Lung (tissue), 12 donors: ENCODE measurements around the gene UBN1. TPM values are rescaled to one million over a fixed set of nuclear protein-coding genes. Genes with fewer than 3 reads are reported as not detected.

Source experiments
- ATAC-seq: fragments of 200-7000 bp; cut with Tn5 transposase; one replicate; pipeline ENCODE4 v1.9.1; 2020; ENCODE audit warnings: moderate number of reproducible peaks; ENCODE audit not compliant: insufficient read depth, low FRiP score
- DNase-seq, 3 donors: peaks; one replicate each; pipeline ENCODE4 v3.0.0-alpha.2; 2013 to 2017
- H3K27ac ChIP-seq, 2 donors: one replicate each; pipeline ENCODE4 v1.5.1; 2013; ENCODE audit warnings: mild to moderate bottlenecking in 2 of 2, moderate library complexity in 2 of 2, control low read depth in 1 of 2, inconsistent platforms in 1 of 2, low read depth in 1 of 2, low read length in 1 of 2
- H3K27me3 ChIP-seq, 3 donors: one replicate each; pipeline ENCODE4 v1.5.1; 2013; ENCODE audit warnings: low read length in 2 of 3; ENCODE audit not compliant: control insufficient read depth in 3 of 3, insufficient read depth in 3 of 3
- H3K36me3 ChIP-seq, 4 donors: one replicate each; pipeline ENCODE4 v1.5.1; 2013; ENCODE audit warnings: low read length in 4 of 4, mild to moderate bottlenecking in 1 of 4, moderate library complexity in 1 of 4; ENCODE audit not compliant: control insufficient read depth in 4 of 4, insufficient read depth in 4 of 4
- H3K4me1 ChIP-seq, 5 donors: one replicate each; pipeline ENCODE4 v1.5.1; 2013; ENCODE audit warnings: low read length in 5 of 5, mild to moderate bottlenecking in 2 of 5, moderate library complexity in 1 of 5; ENCODE audit not compliant: control insufficient read depth in 5 of 5, insufficient read depth in 5 of 5
- H3K4me3 ChIP-seq: one replicate; pipeline ENCODE4 v1.5.1; 2013; ENCODE audit warnings: mild to moderate bottlenecking, control low read depth, moderate library complexity
- H3K9ac ChIP-seq, 2 donors: one replicate each; pipeline ENCODE4 v1.5.1; 2013; ENCODE audit warnings: low read length in 2 of 2, control low read depth in 1 of 2; ENCODE audit not compliant: insufficient read depth in 1 of 2
- H3K9me3 ChIP-seq, 4 donors: one replicate each; pipeline ENCODE4 v1.5.1; 2013; ENCODE audit warnings: low read length in 3 of 4, mild to moderate bottlenecking in 1 of 4, moderate library complexity in 1 of 4; ENCODE audit not compliant: control insufficient read depth in 4 of 4, insufficient read depth in 3 of 4
- CTCF ChIP-seq: IDR thresholded peaks from 2 replicates; pipeline ENCODE4 v1.5.1; 2012; ENCODE audit warnings: mild to moderate bottlenecking; ENCODE audit errors: control extremely low read depth, extremely low read depth
- WGBS, 2 donors: extraction: QIAGEN DNeasy Blood & Tissue Kit; methylation state at CpG; one replicate each; pipeline ENCODE4 v1.1.7; 2013; 5-methylcytosine and 5-hydroxymethylcytosine counted together
- polyA plus RNA-seq, 2 donors: library from polyadenylated mRNA; stranded (reverse); fragments of 200-250 nt; gene quantifications; one replicate each; pipeline ENCODE4 v1.2.1, GENCODE V29; 2013
- total RNA-seq, 2 donors: library from RNA; depleted of rRNA in 1 of 2; stranded (reverse); fragments of >200 nt in 1 of 2; gene quantifications; one replicate each; pipeline ENCODE4 v1.2.1, GENCODE V29; 2014 to 2021
- donor health status: control.
- donor health status: control.
- donor health status: Bipolar disorder and iron deficiency.
- donor health status: healthy.
- donor health status: DM: yes; HTN: yes; CAD: no.

The UBN1 gene
- total and polyA plus RNA-seq, 4 donors: 13.3 to 37.8 (median 19.9) TPM

DNA sequence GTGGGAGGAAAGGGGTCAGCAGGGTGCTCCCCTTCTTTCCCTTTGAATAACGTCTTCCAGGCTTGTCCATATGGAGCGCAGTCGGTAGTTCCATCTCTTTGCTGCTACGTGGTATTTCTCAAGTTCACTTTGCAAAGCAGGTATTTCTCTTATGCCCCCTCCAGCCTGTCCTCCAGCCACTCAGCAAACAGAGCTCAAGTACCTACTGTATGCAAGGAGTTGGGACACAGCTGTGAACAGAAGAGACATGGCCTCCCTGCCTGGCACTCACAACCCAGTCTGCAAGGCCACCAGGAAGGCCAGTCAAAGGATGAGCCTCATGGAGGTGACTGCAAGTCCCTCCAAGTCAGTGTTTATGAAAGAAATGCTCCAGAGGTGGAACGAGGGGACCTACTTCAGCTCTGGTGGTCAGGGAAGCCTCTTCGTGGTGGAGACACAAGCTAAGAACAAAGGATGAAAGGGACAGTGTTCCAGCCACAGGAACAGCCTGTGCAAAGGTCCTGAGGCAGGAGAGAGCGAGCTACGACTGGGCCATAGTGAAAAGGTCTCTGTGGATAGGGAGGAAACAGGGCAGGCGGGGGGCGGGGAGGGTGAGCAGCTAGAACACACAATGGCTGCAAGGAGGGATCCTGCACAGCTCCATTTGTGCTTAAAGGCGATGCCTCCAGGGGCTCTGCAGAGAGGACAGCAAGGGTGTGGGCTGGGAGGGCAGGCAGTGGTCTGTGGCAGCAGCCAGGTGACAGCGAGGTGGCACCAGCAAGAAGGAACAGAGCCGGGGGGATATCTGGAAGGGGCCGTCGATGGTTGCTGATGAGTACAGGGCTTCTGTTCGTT, 57.0 kb downstream of the UBN1 start:
- Histone ChIP-seq H3K9ac (no peak overlapping the region), H3K4me1 (peaks cover 0 to 2% (median 0%) of the 10 kb centered on the region in 5 donors), H3K4me3 (no peak overlapping the region), H3K27me3 (no peaks in the 10 kb centered on the region), H3K9me3 (peaks cover 0 to 2% (median 0%) of the 10 kb centered on the region in 4 donors), H3K36me3 (peaks cover 0 to 12% (median 0%) of the 10 kb centered on the region in 4 donors), H3K27ac (no peak overlapping the region)
- no peak for TF ChIP-seq CTCF
- DNase-seq: peak in 2 of 3 donors; percentile 22 to 36
- 78 to 84% methylated on average over 16 of the region's 16 CpGs for WGBS, 2 donors
- ATAC-seq: no peak

- TF ChIP-seq CTCF: no peak
- H3K4me1 ChIP-seq: peaks cover 0 to 2% (median 0%) of the 10 kb centered on the region in 5 donors
- ATAC-seq: no peak
- peaks cover 0 to 1% (median 0%) of the 10 kb centered on the region in 4 donors for H3K9me3 ChIP-seq
- WGBS, 2 donors: 90 to 93% methylated on average over 14 of the region's 14 CpGs
- no peaks in the 10 kb centered on the region for H3K27me3 ChIP-seq
- no peak overlapping the region for H3K9ac ChIP-seq
- H3K27ac ChIP-seq: no peak overlapping the region
- DNase-seq: no peak
- H3K4me3 ChIP-seq: no peak overlapping the region
- H3K36me3 ChIP-seq: peaks cover 0 to 11% (median 0%) of the 10 kb centered on the region in 4 donors
Observed at GRCh38 chr16:4904942-4905615, 57.8 kb downstream of the UBN1 start.

DNA sequence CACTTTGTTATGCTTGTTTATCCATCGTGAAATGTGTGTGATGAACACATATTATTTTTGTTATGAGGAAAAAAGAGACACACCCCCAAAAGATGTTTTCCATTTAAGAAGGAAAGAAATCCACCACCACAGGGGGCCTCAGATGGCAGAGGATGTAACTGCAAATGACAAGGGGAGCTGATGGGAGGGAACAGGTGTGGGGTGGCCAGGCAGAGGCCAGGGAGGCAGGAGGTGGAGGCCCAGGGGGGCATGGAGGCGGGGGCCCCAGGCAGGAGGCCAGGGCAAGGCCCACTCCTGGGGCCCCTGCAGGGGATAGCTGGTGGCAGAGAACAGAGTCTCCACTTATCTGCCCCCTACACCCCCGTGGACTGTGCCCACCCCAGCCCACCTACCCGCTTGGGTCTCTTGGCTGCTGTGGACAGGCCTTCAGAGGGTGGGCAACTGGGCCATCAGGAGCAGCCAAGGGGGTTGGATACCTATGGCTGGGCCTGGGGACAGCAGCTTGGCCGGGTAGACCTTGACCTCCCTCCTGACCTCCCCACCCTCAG, 61.6 kb downstream of the UBN1 start:
- Histone ChIP-seq H3K9me3 (no peaks in the 10 kb centered on the region), H3K27me3 (no peaks in the 10 kb centered on the region), H3K36me3 (no peaks in the 10 kb centered on the region), H3K4me1 (no peaks in the 10 kb centered on the region), H3K27ac (no peak overlapping the region), H3K9ac (no peak overlapping the region), H3K4me3 (no peak overlapping the region)
- ATAC-seq: no peak
- TF ChIP-seq CTCF: no peak
- WGBS, 2 donors: 76 to 88% methylated on average over 5 of the region's 5 CpGs
- DNase-seq: no peak
